ENCODE measurements around the gene IKZF2.
"Not testable (repeated sequence)": the region's sequence is repeated elsewhere in the genome, so short reads cannot be mapped to it uniquely, and the experiment has no call there.

Gene IKZF2

GRCh38 chr2:213021971-213022899 is 129.2 kb downstream of the IKZF2 start:
- no peak for DNase-seq

- not testable (repeated sequence) for DNase-seq
Observed at GRCh38 chr2:213020913-213021312, 130.5 kb downstream of the IKZF2 start.

- DNase-seq: no peak
Observed at GRCh38 chr2:213020268-213020667, 131.1 kb downstream of the IKZF2 start.

GRCh38 chr2:213019368-213019767 is 132.0 kb downstream of the IKZF2 start:
- DNase-seq: no peak

GRCh38 chr2:213018340-213018901 is 133.0 kb downstream of the IKZF2 start:
- DNase-seq: no peak

GRCh38 chr2:213017404-213017803 is 134.0 kb downstream of the IKZF2 start:
- no peak for DNase-seq

GRCh38 chr2:213016984-213017351 is 134.4 kb downstream of the IKZF2 start:
- no peak for DNase-seq

GRCh38 chr2:213016166-213016983 is 135.0 kb downstream of the IKZF2 start:
- no peak for DNase-seq

- DNase-seq: no peak
Observed at GRCh38 chr2:213015387-213016165, 135.8 kb downstream of the IKZF2 start.

- no peak for DNase-seq
Observed at GRCh38 chr2:213013979-213014378, 137.4 kb downstream of the IKZF2 start.

GRCh38 chr2:213011505-213011904 is 139.9 kb downstream of the IKZF2 start:
- DNase-seq: no peak

GRCh38 chr2:213010106-213010779 is 141.2 kb downstream of the IKZF2 start:
- DNase-seq: no peak

- DNase-seq: no peak
Observed at GRCh38 chr2:213007290-213007838, 144.0 kb downstream of the IKZF2 start.

- DNase-seq: no peak
Observed at GRCh38 chr2:213004197-213004821, 147.1 kb downstream of the IKZF2 start.

GRCh38 chr2:213002383-213002782 is 149.0 kb downstream of the IKZF2 start:
- no peak for DNase-seq

GRCh38 chr2:213001297-213001910 is 150.0 kb downstream of the IKZF2 start:
- DNase-seq: no peak

GRCh38 chr2:212998626-212999359 is 152.6 kb downstream of the IKZF2 start:
- no peak for DNase-seq

GRCh38 chr2:212997526-212998020 is 153.8 kb downstream of the IKZF2 start:
- DNase-seq: no peak

GRCh38 chr2:212995920-212996319 is 155.5 kb downstream of the IKZF2 start:
- no peak for DNase-seq

- DNase-seq: no peak
Observed at GRCh38 chr2:212994976-212995375, 156.4 kb downstream of the IKZF2 start.
